Caco-2 (cell line): ENCODE data around the gene PRRG4. TPM values are rescaled to one million over a fixed set of nuclear protein-coding genes. Genes with fewer than 3 reads are reported as not detected.

ENCODE experiments used
- BruUV-seq: library from RNA; stranded (reverse); fragments of 400-500 nt; replicated peaks from 2 replicates; lab custom pipeline; 2021; lab: Mats Ljungman, UMichigan
- CTCF ChIA-PET: fragments of 300-600 bp; sonication (Branson Sonifier 250); formaldehyde crosslinking; loops from one replicate; lab custom pipeline; 2022; ENCODE audit warnings: antibody characterized with exemption; lab: Charles Lee
- POLR2A ChIA-PET: fragments of 300-600 bp; sonication (Branson Sonifier 250); formaldehyde crosslinking; loops from one replicate; lab custom pipeline; 2022; ENCODE audit warnings: antibody characterized with exemption; lab: Charles Lee
- DNase-seq, 2 experiments: peaks; one replicate each; pipeline versions ENCODE4 v3.0.0 to v3.0.0-alpha.2; 2020 to 2022
- H3K27me3 ChIP-seq: replicated peaks from 2 replicates; pipeline ENCODE4 v1.6.0; 2011; ENCODE audit warnings: low read length; ENCODE audit not compliant: control insufficient read depth, insufficient read depth
- H3K36me3 ChIP-seq: 2 replicates; pipeline ENCODE4 v1.5.1; 2011; ENCODE audit warnings: low read length; ENCODE audit not compliant: control insufficient read depth, insufficient read depth
- H3K4me1 ChIP-seq: fragments of 250-450 bp; sonication (Bioruptor Pico); 2 replicates; pipeline ENCODE4 v1.5.1; 2020; ENCODE audit warnings: mild to moderate bottlenecking
- H3K4me3 ChIP-seq: 2 replicates; pipeline ENCODE4 v1.5.1; 2011; ENCODE audit warnings: low read depth, mild to moderate bottlenecking, control low read depth, low read length
- H3K9me3 ChIP-seq: fragments of 250-450 bp; sonication (Bioruptor Pico); 2 replicates; pipeline ENCODE4 v1.5.1; 2020; ENCODE audit warnings: mild to moderate bottlenecking, moderate library complexity
- H3K27ac Mint-ChIP-seq: one replicate; pipeline ENCODE4 v1.8.0; 2022; ENCODE audit warnings: mixed read lengths; ENCODE audit not compliant: unreplicated experiment
- H3K27me3 Mint-ChIP-seq: one replicate; pipeline ENCODE4 v1.8.0; 2022; ENCODE audit warnings: mixed read lengths; ENCODE audit not compliant: insufficient read depth, unreplicated experiment
- H3K36me3 Mint-ChIP-seq: one replicate; pipeline ENCODE4 v1.8.0; 2022; ENCODE audit warnings: mild to moderate bottlenecking, mixed read lengths; ENCODE audit not compliant: insufficient read depth, unreplicated experiment
- H3K4me1 Mint-ChIP-seq: one replicate; pipeline ENCODE4 v1.8.0; 2022; ENCODE audit warnings: low read depth, mixed read lengths; ENCODE audit not compliant: unreplicated experiment
- H3K4me3 Mint-ChIP-seq: one replicate; pipeline ENCODE4 v1.8.0; 2022; ENCODE audit warnings: mild to moderate bottlenecking, moderate library complexity, mixed read lengths; ENCODE audit not compliant: unreplicated experiment
- H3K9me3 Mint-ChIP-seq: one replicate; pipeline ENCODE4 v1.8.0; 2022; ENCODE audit warnings: mixed read lengths; ENCODE audit not compliant: unreplicated experiment
- intact Hi-C: fragments of 100-400 bp; cut with micrococcal nuclease; formaldehyde crosslinking; loops from one replicate; pipeline ENCODE4 v1.10.0; 2022; ENCODE audit not compliant: unreplicated experiment
- total RNA-seq: library from RNA; stranded (reverse); gene quantifications from 2 replicates; pipeline ENCODE4 v1.2.3, GENCODE V29; 2022
- TF ChIP-seq, protein P1 (sequence below), 2 experiments: fragments of 200-600 bp in 1 of 2; IDR thresholded peaks; 1 replicate in 1 of 2; 2 replicates in 1 of 2; pipeline versions ENCODE4 v1.5.1 to v1.8.0; 2011 to 2022; ENCODE audit warnings: antibody characterized with exemption in 1 of 2, control low read depth in 1 of 2, inconsistent platforms in 1 of 2, low read depth in 1 of 2, low read length in 1 of 2, mild to moderate bottlenecking in 1 of 2, moderate library complexity in 1 of 2; ENCODE audit not compliant: insufficient read depth in 1 of 2, severe bottlenecking in 1 of 2, unreplicated experiment in 1 of 2

The PRRG4 gene
- total RNA-seq, 1 experiment from 2014 or later = 6.9 TPM

DNA sequence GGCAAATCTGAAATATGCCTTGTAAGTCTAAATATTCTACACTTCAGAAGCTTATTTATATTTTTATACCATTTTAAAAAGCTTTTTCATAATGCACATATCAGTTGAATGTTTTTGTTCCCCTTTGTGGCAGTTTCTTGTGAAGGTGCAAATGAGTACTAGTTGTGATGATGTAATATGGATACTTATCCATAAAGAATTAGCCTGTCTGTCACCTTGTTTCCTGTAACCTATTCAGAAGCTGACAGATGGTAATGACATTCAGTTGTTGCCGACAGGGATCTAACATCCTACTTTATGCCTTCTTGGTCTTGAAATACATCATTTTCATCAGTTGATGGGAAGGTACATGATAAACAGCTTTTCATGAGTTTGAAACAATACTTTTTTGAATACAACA lies 65.7 kb downstream of the PRRG4 start:
- intact Hi-C loops = no loop called here
- CTCF ChIA-PET = no interaction called here
- BruUV-seq = no TSS peak

DNA sequence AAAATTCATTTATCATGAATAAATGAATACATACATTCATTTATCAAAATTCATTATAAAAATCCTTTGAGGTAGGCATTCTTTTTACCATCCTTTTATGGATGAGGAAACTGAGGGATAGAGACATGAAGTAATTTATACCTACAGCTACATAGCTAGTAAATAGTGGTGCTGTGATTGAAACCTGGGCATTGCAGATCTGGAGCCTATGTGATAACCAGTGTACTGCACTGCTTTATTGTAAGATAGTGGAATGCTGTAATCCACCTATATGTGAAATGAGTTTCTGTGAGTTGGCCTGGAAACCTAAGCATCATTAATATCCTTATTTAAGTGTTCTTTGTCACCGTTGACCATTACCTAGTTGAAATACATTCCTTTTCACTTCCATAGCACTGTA lies 67.4 kb downstream of the PRRG4 start:
- intact Hi-C loops = no loop called here
- Histone ChIP-seq H3K9me3 (no peaks in the 10 kb centered on the region), H3K4me1 (peaks cover 15% of the 10 kb centered on the region), H3K27me3 (no peaks in the 10 kb centered on the region; the same call in 1 of the 2 replicates), H3K4me3 (no peak overlapping the region), H3K36me3 (no peaks in the 10 kb centered on the region)
- Mint-ChIP-seq H3K9me3 (no peaks in the 10 kb centered on the region), H3K4me1 (peaks cover 18% of the 10 kb centered on the region), H3K36me3 (peaks cover 16% of the 10 kb centered on the region), H3K4me3 (no peak overlapping the region), H3K27ac (no peak overlapping the region), H3K27me3 (no peaks in the 10 kb centered on the region)
- TF ChIP-seq, protein P1, sequence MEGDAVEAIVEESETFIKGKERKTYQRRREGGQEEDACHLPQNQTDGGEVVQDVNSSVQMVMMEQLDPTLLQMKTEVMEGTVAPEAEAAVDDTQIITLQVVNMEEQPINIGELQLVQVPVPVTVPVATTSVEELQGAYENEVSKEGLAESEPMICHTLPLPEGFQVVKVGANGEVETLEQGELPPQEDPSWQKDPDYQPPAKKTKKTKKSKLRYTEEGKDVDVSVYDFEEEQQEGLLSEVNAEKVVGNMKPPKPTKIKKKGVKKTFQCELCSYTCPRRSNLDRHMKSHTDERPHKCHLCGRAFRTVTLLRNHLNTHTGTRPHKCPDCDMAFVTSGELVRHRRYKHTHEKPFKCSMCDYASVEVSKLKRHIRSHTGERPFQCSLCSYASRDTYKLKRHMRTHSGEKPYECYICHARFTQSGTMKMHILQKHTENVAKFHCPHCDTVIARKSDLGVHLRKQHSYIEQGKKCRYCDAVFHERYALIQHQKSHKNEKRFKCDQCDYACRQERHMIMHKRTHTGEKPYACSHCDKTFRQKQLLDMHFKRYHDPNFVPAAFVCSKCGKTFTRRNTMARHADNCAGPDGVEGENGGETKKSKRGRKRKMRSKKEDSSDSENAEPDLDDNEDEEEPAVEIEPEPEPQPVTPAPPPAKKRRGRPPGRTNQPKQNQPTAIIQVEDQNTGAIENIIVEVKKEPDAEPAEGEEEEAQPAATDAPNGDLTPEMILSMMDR (IDR thresholded peaks at IDR 0.05; ENCODE audit: insufficient read depth in 1 of 2, low read depth in 1 of 2, low read length in 1 of 2, severe bottlenecking in 1 of 2, unreplicated experiment in 1 of 2) = no peak
- CTCF ChIA-PET = no interaction called here
- POLR2A ChIA-PET = no interaction called here
- no TSS peak for BruUV-seq
- no peak for DNase-seq

More for the DNA sequence above, 65.7 kb downstream of the PRRG4 start:
- no peak overlapping the region for H3K27ac Mint-ChIP-seq
- TF ChIP-seq, protein P1 (IDR thresholded peaks at IDR 0.05; ENCODE audit: insufficient read depth in 1 of 2, low read depth in 1 of 2, low read length in 1 of 2, severe bottlenecking in 1 of 2, unreplicated experiment in 1 of 2) = no peak
- POLR2A ChIA-PET = no interaction called here
- Histone ChIP-seq H3K4me1 (peaks cover 23% of the 10 kb centered on the region), H3K4me3 (no peak overlapping the region), H3K9me3 (no peaks in the 10 kb centered on the region), H3K36me3 (no peaks in the 10 kb centered on the region), H3K27me3 (no peaks in the 10 kb centered on the region; the same call in 1 of the 2 replicates)
- H3K4me1 Mint-ChIP-seq = peaks cover 25% of the 10 kb centered on the region
- peak overlapping the region; percentile 35 for H3K4me3 Mint-ChIP-seq
- peaks cover 19% of the 10 kb centered on the region for H3K36me3 Mint-ChIP-seq
- no peak for DNase-seq
- H3K27me3 Mint-ChIP-seq = no peaks in the 10 kb centered on the region
- H3K9me3 Mint-ChIP-seq = no peaks in the 10 kb centered on the region

DNA sequence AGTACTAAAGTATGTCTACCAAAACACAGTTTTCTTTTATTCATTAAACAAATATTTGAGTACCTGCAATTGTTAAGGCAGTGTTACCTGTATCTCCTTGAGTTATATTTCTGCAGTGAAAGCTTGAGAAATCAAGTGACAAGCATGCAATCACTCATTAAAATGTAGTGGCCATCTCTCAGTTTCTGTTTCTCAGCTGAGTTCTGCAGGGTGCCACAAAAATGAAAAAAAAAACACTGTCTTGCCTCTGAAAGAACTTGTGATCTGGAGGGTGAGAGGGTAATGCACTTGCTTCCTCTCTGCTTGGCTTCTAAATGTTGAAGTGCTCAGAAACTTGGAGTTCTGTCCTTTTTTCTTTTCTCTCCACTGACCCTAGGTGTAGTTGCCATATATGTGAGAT lies 69.7 kb downstream of the PRRG4 start:
- intact Hi-C loops = no loop called here
- CTCF ChIA-PET = no interaction called here

More for the DNA sequence above, 69.7 kb downstream of the PRRG4 start:
- H3K4me1 ChIP-seq = peaks cover 17% of the 10 kb centered on the region
- DNase-seq = no peak
- H3K36me3 ChIP-seq = no peaks in the 10 kb centered on the region
- TF ChIP-seq, protein P1 (IDR thresholded peaks at IDR 0.05; ENCODE audit: insufficient read depth in 1 of 2, low read depth in 1 of 2, low read length in 1 of 2, severe bottlenecking in 1 of 2, unreplicated experiment in 1 of 2) = no peak
- no peaks in the 10 kb centered on the region; the same call in 1 of the 2 replicates for H3K27me3 ChIP-seq
- POLR2A ChIA-PET = no interaction called here
- no peaks in the 10 kb centered on the region for H3K9me3 Mint-ChIP-seq
- H3K36me3 Mint-ChIP-seq = peaks cover 13% of the 10 kb centered on the region
- no peak overlapping the region for H3K27ac Mint-ChIP-seq
- H3K9me3 ChIP-seq = no peaks in the 10 kb centered on the region
- H3K4me3 ChIP-seq = no peak overlapping the region
- H3K4me1 Mint-ChIP-seq = peaks cover 29% of the 10 kb centered on the region
- no TSS peak for BruUV-seq
- H3K4me3 Mint-ChIP-seq = no peak overlapping the region
- no peaks in the 10 kb centered on the region for H3K27me3 Mint-ChIP-seq
